Glomerular visceral epithelial cell (primary cell): ENCODE data around the gene GNG13.
"Not testable (repeated sequence)": the region's sequence is repeated elsewhere in the genome, so short reads cannot be mapped to it uniquely, and the experiment has no call there.

Experiments
- DNase-seq: peaks from one replicate; pipeline ENCODE4 v3.0.0-alpha.2; 2016; ENCODE audit errors: extremely low spot score

Gene GNG13

DNA sequence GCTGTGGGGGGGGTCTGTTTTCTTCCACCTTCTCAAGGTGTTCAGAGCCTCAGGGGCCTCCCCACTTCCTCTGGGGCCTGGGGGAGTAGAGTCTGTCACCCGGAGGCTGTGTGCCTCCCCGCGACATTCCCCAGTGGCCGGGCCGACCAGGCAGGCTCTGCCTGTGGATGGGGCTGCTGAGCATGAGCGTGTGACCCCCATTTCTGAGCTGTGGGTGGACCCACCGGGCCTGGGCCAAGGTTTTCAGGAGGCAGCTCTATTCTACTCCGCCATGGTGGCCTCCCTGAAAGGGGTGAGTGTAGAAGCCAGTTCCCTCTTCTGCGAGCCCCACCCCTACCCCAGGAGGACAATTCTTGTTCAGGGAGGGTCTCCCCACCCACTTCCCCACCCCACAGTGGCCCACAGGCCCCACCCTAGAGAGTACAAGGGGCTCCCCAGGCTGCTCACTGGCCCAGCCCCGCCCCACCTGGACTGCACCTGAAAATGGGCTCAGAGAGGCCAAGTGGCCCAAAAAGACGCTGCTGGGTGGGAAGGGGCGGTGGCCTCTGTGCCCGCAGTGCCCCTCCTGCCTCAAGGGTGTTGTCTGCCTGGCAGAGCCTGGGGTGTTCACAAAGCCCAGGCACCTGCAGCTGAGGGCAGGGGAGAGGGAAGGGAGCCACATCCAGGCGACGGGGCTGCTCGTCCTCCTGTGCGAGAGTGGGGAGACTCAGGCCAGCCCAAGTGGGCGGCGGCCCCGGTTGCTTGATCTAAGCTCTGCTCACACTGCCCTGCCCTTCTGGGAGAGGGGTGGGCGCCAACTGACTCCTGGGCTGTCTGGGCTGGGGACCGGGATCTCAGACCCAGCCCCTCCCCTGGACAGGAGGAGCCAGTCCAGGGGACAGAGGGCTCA lies 38.7 kb downstream of the GNG13 start:
- DNase-seq: no peak

DNA sequence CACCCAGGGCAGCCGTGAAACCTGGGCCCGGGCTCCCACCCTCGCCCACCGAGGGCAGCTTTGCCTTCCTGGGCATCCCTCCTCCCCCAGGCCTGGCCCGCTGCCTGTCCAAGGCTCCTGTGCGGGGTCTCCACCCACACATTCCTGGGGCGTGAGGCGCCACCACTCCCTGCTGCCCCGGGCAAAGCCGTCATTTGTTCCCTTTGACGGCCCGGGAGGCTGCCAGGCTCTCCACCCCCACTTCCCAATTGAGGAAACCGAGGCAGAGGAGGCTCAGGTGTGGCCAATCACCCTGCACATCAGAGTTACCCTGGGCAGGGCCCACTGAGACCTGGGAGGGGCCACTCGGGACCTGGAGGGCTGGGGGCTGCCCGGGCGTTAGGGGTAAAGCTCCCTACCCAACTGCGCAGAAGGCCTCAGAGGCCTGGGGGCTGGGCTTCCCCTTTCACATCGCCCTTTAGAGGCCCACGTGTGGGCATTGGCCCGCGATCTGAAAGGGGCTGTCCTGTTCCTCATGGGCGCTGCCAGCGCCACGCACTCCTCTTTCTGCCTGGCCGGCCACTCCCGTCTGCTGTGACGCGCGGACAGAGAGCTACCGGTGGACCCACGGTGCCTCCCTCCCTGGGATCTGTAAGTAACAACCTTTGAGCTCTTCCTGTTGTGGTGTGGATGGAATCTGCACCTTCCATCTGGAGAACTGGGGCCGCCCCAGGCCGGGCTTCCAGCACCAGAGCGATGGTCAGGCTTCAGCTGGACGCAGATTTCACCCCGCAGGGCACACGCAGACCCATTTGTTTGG lies 39.8 kb downstream of the GNG13 start, which contains the start of gene MSLN:
Gene MSLN, plus strand, starts transcription at position 190 of the 799 bp plus-strand sequence. CDS start 1,947 bp downstream, outside the sequence.
- DNase-seq: no peak

DNA sequence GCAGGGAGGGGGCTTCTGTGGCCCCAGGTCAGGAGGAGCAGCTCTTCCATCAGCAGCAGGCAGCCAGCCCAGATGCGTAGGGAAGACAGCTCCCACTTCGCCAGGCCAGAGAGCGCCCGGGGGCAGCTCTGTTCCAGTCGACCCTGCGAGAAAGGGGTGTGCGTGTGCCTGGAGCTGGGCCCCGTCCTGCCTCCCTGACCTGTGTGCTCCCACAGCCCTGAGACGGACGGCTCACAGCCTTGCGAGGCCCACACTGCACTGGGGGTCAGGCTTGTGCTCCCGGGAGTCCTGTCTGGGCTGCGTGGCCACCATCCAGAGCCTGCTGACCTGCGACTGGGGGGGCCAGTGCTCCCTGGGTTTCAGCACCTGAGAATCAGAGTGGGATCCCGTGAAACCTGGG lies 40.5 kb downstream of the GNG13 start:
- no peak for DNase-seq

DNA sequence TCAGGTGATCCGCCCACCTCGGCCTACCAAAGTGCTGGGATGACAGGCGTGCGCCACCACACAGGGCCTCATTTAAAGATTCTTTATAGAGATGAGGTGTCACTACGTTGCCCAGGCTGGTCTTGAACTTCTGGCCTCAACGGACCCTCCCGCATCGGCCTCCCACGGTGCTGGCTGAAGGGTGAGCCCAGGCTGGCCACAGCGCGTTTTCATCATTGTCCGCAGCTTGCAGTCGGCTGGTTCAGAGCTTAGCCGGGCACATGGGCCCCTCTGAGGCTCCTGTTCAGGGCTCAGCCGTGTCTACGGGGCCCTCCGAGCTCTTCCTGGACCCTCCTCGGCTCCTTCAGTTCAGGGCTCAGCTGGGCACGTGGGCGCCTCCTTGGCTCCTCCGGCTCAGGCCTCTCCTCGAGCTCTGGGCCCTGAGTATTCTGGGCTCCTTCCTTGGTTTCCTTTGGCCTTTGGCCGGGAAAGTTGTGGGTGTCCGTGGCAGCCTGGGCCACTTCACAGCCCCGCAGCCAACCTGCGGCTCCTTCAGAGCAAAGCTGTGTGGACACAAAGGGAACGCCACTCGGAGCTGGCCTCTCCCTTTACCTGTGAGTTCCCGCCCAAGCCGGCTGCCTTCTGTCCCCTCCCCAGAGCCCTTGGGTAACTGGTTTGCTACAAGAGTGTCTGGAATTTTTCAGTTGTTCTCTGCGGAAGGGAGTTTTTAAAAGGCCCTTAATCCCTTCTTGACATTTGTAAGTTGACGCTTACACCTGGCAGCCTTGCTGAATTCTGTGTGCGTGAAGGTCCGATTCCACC lies 41.2 kb downstream of the GNG13 start:
- no peak for DNase-seq

DNA sequence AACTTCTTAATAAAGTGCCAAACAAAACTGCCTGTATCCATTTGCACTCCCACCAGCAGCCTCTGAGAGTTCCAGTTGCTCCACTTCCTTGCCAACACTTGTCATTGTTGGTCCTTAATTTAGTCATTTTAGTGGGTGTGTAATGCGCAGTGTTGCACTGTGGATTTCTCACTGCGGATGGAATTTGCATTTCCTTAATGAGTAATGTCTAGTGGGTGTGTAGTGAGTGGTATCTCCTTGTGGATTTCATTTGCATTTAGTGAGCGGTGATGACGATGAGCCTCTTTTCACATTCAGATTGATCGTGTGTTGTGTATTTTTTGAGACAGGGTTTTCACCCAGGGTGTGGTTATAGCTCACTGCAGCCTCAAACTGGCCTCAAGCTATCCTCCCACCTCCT lies 44.1 kb downstream of the GNG13 start:
- DNase-seq: no peak

DNA sequence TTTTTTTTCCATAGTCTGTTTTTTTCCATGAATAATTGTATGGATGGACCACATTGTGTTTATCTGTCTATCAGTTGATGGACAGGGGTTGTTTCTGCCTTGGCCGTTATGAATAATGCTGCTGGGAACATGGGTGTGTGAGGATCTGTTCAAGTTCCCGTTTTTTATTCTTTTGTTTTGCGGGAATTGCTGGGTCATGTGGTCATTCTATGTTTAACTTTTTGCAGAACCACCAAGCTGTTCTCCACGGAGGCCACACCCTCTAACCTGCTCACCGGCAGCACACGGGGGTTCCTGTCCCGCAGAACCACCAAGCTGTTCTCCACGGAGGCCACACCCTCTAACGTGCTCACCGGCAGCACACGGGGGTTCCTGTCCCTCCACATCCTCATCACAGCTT lies 45.9 kb downstream of the GNG13 start:
- DNase-seq: no peak

DNA sequence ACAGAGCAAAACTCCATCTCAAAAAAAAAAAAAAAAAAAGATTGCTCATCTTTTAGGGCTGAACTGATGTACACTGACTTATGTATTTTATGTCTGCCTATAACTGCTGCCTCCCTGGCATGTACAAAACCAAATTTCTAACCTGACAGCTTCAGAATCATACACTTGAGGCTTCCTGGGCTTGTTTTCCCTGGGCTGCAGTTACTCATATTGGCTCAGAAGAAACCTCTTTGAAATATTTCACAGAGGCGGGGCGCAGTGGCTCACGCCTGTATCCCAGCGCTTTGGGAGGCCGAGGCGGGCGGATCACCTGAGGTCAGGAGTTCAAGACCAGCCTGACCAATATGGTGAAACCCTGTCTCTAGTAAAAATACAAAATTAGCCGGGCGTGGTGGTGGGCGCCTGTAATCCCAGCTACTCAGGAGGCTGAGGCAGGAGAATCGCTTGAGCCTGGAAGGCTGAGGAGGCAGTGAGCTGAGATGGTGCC lies 46.4 kb downstream of the GNG13 start:
- not testable (repeated sequence) for DNase-seq

DNA sequence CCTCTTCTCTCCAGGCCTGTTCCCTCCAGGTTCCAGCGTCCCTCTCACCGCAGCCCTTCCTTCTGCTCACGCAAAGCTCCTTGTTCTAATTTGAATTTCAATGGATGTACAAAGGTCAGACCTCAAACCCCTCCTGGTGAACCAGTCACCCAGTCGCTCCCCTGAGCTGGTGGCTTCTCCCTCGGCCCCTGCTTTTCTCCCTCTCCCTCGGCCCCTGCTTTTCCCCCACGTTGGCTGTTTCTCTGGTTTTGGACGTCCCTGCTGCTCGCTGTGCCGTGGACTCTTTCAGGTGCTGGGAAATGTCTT lies 48.6 kb downstream of the GNG13 start:
- DNase-seq: no peak

DNA sequence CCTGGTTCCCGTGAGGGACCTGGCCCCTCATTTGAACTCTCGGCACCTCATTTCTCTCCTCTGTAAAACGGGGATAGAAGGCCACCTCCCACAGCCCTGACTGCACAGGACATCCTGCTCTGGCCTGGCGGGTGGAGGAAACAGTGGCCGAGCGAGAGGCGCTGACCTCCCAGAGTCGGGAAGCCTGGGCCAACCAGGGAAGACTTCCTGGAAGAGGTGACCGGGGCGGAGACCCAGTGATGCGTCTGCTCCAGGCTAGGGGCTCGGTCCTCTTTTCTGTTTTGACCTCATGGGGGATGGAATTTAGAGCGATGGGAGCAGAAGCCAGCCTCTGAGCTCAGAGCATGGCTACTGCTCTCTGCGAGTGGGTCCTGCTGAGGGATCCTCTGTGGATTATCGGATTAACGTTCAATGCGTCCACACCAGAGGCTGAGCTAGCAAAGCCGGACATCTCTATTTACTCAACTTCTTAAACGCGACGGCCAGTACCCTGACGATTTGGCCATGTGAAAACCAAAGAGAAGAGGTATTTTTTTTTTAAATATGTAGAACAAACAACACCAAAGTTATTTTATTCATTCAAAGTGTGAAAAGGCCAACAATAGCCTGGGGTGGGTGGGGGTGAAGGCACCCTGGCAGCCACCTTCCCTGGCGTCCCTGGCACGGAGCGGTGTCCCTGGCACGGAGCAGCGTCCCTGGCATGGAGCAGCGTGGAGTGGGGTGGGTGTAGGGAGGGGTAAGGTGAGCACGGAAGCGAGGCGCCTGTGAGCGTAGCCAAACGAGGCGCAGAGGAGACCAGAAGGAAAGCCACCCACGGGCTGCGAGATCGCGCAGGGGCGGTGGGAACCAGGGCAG lies 49.2 kb downstream of the GNG13 start:
- no peak for DNase-seq

DNA sequence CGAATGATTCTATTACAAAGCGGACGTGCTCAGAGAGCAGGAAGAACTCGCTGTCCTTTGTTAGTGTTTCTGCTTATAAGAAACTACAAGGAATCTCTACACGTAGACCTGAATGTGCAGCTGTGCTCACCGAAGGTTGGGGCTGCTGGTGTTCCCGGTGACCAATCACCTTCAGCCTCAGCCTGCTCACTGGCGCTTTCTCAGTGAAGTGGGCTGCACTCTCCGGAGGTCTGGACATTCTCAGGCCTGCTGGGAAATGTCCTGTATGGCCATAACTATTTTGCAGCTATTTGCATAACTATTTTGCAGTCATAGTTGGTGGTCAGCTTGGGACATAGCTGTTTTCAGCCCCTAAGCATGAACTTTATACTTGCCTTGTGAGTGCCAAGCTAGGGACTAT lies 50.0 kb downstream of the GNG13 start:
- DNase-seq: no peak

DNA sequence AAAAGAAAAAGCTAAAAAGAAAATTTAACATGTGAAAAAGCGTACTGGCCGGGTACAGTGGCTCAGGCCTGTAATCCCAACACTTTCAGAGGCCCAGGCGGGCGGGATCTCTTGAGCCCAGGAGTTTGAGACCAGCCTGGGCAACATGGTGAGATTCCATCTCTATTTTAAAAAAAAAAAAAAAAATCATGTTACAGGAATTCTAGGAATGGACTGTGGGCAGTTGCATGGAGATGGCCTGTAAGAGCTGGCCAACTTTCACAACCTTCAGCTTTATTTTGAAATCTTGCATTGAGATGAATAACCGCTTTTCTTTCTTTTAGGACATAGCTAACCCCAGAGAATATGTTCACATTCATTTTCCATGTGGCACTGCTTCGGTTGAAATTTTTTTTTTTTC lies 51.5 kb downstream of the GNG13 start:
- DNase-seq: no peak
